Esophagus squamous epithelium (tissue), 5 donors: ENCODE data around the gene ADGRV1. TPM values are rescaled to one million over a fixed set of nuclear protein-coding genes. Genes with fewer than 3 reads are reported as not detected.
A peak's percentile ranks its signal among the peaks of the same experiment; 100 is the strongest.

ENCODE experiments used
- DNase-seq: peaks from one replicate; lab custom pipeline; 2025; lab: John Stamatoyannopoulos, UW
- H3K27ac ChIP-seq, 4 donors: fragments of 200-600 bp; sonication (generic); one replicate each; pipeline ENCODE4 v1.5.1; 2016 to 2019; ENCODE audit warnings: mild to moderate bottlenecking in 1 of 4
- H3K27me3 ChIP-seq, 4 donors: fragments of 200-600 bp; sonication (generic); 1 replicate in 3 of 4; 2 replicates in 1 of 4; pipeline versions ENCODE4 v1.5.1 to v1.6.0; 2017 to 2021; ENCODE audit warnings: antibody characterized with exemption in 1 of 4
- H3K36me3 ChIP-seq, 3 donors: fragments of 200-600 bp; sonication (generic); one replicate each; pipeline ENCODE4 v1.5.1; 2016 to 2019
- H3K4me1 ChIP-seq, 3 donors: fragments of 200-600 bp; sonication (generic); one replicate each; pipeline ENCODE4 v1.5.1; 2017 to 2019
- H3K4me3 ChIP-seq, 4 donors: fragments of 200-600 bp; sonication (generic); 1 replicate in 3 of 4; 2 replicates in 1 of 4; pipeline ENCODE4 v1.5.1; 2016 to 2019; ENCODE audit warnings: mild to moderate bottlenecking in 2 of 4, moderate library complexity in 1 of 4
- H3K9me3 ChIP-seq, 3 donors: fragments of 200-600 bp; sonication (generic); one replicate each; pipeline ENCODE4 v1.5.1; 2016 to 2019
- CTCF ChIP-seq, 6 experiments: fragments of 450-650 bp in 4 of 6; fragments of 200-600 bp in 2 of 6; sonication (generic) in 2 of 6; IDR thresholded peaks; one replicate each; pipeline ENCODE4 v1.5.1; 2016 to 2019; ENCODE audit warnings: antibody characterized with exemption in 6 of 6, mild to moderate bottlenecking in 4 of 6, moderate library complexity in 4 of 6
- POLR2A ChIP-seq, 4 donors: fragments of 450-650 bp; IDR thresholded peaks; one replicate each; pipeline ENCODE4 v1.6.1; 2017; ENCODE audit warnings: antibody characterized with exemption in 4 of 4, mild to moderate bottlenecking in 4 of 4, moderate library complexity in 3 of 4
- WGBS, 2 donors: methylation state at CpG; one replicate each; pipeline ENCODE4 v1.1.5; 2018; 5-methylcytosine and 5-hydroxymethylcytosine counted together
- intact Hi-C: fragments of 100-400 bp; cut with DNase I; formaldehyde crosslinking; loops from one replicate; pipeline ENCODE4 v1.15.0; 2022
- total RNA-seq, 4 donors: library from RNA; depleted of rRNA; stranded (reverse); fragments of >200 nt; gene quantifications; one replicate each; pipeline ENCODE4 v1.1.0, GENCODE V29; 2016
- donor health status: DM: yes; HTN: yes; CAD: no.

Gene ADGRV1
- total RNA-seq, 4 donors from 2014 or later: 1.9 to 14.1 (median 4.0) TPM

- Histone ChIP-seq H3K36me3 (no peaks in the 10 kb centered on the region), H3K9me3 (no peaks in the 10 kb centered on the region), H3K4me3 (no peak overlapping the region), H3K4me1 (peaks cover 0 to 36% (median 0%) of the 10 kb centered on the region in 3 donors), H3K27ac (peak overlapping the region in 1 of 4 donors; percentile 31), H3K27me3 (no peaks in the 10 kb centered on the region)
- TF ChIP-seq POLR2A (IDR thresholded peaks at IDR 0.05) (no peak), CTCF (IDR thresholded peaks at IDR 0.05) (no peak)
- no peak for DNase-seq
- intact Hi-C loops: no loop called here
- 69 to 72% methylated on average over 3 of the region's 3 CpGs for WGBS, 2 donors
Observed at GRCh38 chr5:91025449-91025848, 466.9 kb downstream of the ADGRV1 start.

DNA sequence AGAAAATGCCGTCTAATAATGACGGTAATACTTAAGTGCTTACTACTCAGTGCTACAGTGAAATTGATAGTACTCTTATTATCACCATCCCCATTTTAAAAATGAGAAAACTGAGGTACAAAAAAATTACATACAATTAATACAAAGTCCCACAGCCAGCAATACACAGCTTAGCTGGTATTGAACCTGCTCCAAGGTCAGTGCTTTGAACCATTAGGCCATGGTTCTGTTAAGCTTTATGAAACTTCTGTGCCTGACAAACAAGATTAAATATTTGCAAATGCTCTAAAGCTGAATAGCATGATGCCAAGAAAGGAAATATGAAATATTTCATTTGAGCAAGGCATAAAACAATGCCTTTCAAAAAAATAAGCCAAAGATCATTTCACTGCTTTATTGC lies 467.4 kb downstream of the ADGRV1 start:
- H3K4me1 ChIP-seq: peaks cover 0 to 36% (median 0%) of the 10 kb centered on the region in 3 donors
- H3K27ac ChIP-seq: peak overlapping the region in 1 of 4 donors; percentile 31

GRCh38 chr5:91026466-91026865 lies 467.9 kb downstream of the ADGRV1 start:
- TF ChIP-seq CTCF (IDR thresholded peaks at IDR 0.05) (no peak), POLR2A (IDR thresholded peaks at IDR 0.05) (no peak)
- H3K4me1 ChIP-seq: peaks cover 0 to 36% (median 0%) of the 10 kb centered on the region in 3 donors
- no peaks in the 10 kb centered on the region for H3K27me3 ChIP-seq
- intact Hi-C loops: no loop called here
- WGBS, 2 donors: 89 to 91% methylated on average over 4 of the region's 4 CpGs
- no peak overlapping the region for H3K4me3 ChIP-seq
- no peaks in the 10 kb centered on the region for H3K9me3 ChIP-seq
- no peaks in the 10 kb centered on the region for H3K36me3 ChIP-seq
- H3K27ac ChIP-seq: no peak overlapping the region
- DNase-seq: no peak

More for the DNA sequence above, 467.4 kb downstream of the ADGRV1 start:
- Histone ChIP-seq H3K27me3 (no peaks in the 10 kb centered on the region), H3K4me3 (no peak overlapping the region), H3K9me3 (no peaks in the 10 kb centered on the region), H3K36me3 (no peaks in the 10 kb centered on the region)
- WGBS, 2 donors: 79 to 80% methylated on average over 2 of the region's 2 CpGs
- TF ChIP-seq POLR2A (IDR thresholded peaks at IDR 0.05) (no peak), CTCF (IDR thresholded peaks at IDR 0.05) (no peak)
- no peak for DNase-seq
- intact Hi-C loops: no loop called here

- no peak overlapping the region for H3K4me3 ChIP-seq
- TF ChIP-seq CTCF (IDR thresholded peaks at IDR 0.05) (no peak), POLR2A (IDR thresholded peaks at IDR 0.05) (no peak)
- peaks cover 0 to 31% (median 0%) of the 10 kb centered on the region in 3 donors for H3K4me1 ChIP-seq
- H3K27ac ChIP-seq: peak overlapping the region in 2 of 4 donors; percentile 4 to 27
- WGBS, 2 donors: 77 to 88% methylated on average over 1 of the region's 1 CpG
- H3K9me3 ChIP-seq: no peaks in the 10 kb centered on the region
- H3K36me3 ChIP-seq: no peaks in the 10 kb centered on the region
- H3K27me3 ChIP-seq: no peaks in the 10 kb centered on the region
- intact Hi-C loops: no loop called here
- no peak for DNase-seq
Observed at GRCh38 chr5:91027405-91028139, 469.0 kb downstream of the ADGRV1 start.

- TF ChIP-seq CTCF (IDR thresholded peaks at IDR 0.05) (no peak), POLR2A (IDR thresholded peaks at IDR 0.05) (no peak)
- DNase-seq: no peak
- Histone ChIP-seq H3K4me1 (peaks cover 0 to 26% (median 0%) of the 10 kb centered on the region in 3 donors), H3K27me3 (no peaks in the 10 kb centered on the region), H3K36me3 (no peaks in the 10 kb centered on the region), H3K27ac (peak overlapping the region in 1 of 4 donors; percentile 4), H3K9me3 (no peaks in the 10 kb centered on the region), H3K4me3 (no peak overlapping the region)
- WGBS, 2 donors: 34 to 45% methylated on average over 2 of the region's 2 CpGs
- intact Hi-C loops: no loop called here
Observed at GRCh38 chr5:91028499-91028956, 469.9 kb downstream of the ADGRV1 start.
